A549 (cell line): ENCODE data around the gene COL7A1.

ENCODE experiments used
- CBX2 ChIP-seq: fragments of 200-600 bp; sonication (generic); IDR thresholded peaks from 2 replicates; pipeline ENCODE4 v1.6.1; 2016; ENCODE audit warnings: low read depth, mild to moderate bottlenecking, borderline replicate concordance
- EHMT2 ChIP-seq: fragments of 200-600 bp; sonication (generic); IDR thresholded peaks from 2 replicates; pipeline ENCODE4 v1.6.1; 2016; ENCODE audit warnings: antibody characterized with exemption, low read depth, mild to moderate bottlenecking, moderate library complexity
- FOXS1 ChIP-seq: fragments of 250-450 bp; sonication (Bioruptor Pico); IDR thresholded peaks from 2 replicates; pipeline ENCODE4 v1.5.0; 2020; ENCODE audit warnings: mild to moderate bottlenecking, moderate library complexity
- GATA3 ChIP-seq: IDR thresholded peaks from 2 replicates; pipeline ENCODE4 v1.6.1; 2012; ENCODE audit warnings: borderline replicate concordance
- NR3C1 ChIP-seq: fragments of >200 bp; sonication (Bioruptor Twin); formaldehyde crosslinking; IDR thresholded peaks from 3 replicates; pipeline ENCODE4 v1.6.1; 2017
- POLR2A ChIP-seq: IDR thresholded peaks from 2 replicates; pipeline ENCODE4 v1.6.1; 2012; ENCODE audit warnings: mild to moderate bottlenecking, low read length
- RFX5 ChIP-seq: fragments of 450-650 bp; IDR thresholded peaks from 2 replicates; pipeline ENCODE4 v1.7.1; 2014; ENCODE audit warnings: antibody characterized with exemption, mild to moderate bottlenecking, moderate library complexity
- SMC3 ChIP-seq: fragments of >200 bp; sonication (Bioruptor Twin); formaldehyde crosslinking; IDR thresholded peaks from 3 replicates; pipeline ENCODE4 v1.6.1; 2018; ENCODE audit warnings: inconsistent platforms
- SREBF2 ChIP-seq: fragments of 450-650 bp; IDR thresholded peaks from 2 replicates; pipeline ENCODE4 v1.6.1; 2014; ENCODE audit warnings: mild to moderate bottlenecking, moderate library complexity
- TP53 ChIP-seq: fragments of 250-450 bp; sonication (Bioruptor Pico); IDR thresholded peaks from 2 replicates; pipeline ENCODE4 v1.5.0; 2021; ENCODE audit warnings: mild to moderate bottlenecking, moderate library complexity
- TF ChIP-seq, protein P1 (sequence below): IDR thresholded peaks from 2 replicates; pipeline ENCODE4 v1.6.1; 2012
- TF ChIP-seq, protein P2 (sequence below): fragments of 200-600 bp; sonication (generic); IDR thresholded peaks from 2 replicates; pipeline ENCODE4 v1.6.1; 2016; ENCODE audit warnings: antibody characterized with exemption, mild to moderate bottlenecking, moderate library complexity
- TF ChIP-seq, protein P3 (sequence below): fragments of >200 bp; sonication (Bioruptor Twin); formaldehyde crosslinking; IDR thresholded peaks from 3 replicates; pipeline ENCODE4 v1.5.1; 2016

DNA sequence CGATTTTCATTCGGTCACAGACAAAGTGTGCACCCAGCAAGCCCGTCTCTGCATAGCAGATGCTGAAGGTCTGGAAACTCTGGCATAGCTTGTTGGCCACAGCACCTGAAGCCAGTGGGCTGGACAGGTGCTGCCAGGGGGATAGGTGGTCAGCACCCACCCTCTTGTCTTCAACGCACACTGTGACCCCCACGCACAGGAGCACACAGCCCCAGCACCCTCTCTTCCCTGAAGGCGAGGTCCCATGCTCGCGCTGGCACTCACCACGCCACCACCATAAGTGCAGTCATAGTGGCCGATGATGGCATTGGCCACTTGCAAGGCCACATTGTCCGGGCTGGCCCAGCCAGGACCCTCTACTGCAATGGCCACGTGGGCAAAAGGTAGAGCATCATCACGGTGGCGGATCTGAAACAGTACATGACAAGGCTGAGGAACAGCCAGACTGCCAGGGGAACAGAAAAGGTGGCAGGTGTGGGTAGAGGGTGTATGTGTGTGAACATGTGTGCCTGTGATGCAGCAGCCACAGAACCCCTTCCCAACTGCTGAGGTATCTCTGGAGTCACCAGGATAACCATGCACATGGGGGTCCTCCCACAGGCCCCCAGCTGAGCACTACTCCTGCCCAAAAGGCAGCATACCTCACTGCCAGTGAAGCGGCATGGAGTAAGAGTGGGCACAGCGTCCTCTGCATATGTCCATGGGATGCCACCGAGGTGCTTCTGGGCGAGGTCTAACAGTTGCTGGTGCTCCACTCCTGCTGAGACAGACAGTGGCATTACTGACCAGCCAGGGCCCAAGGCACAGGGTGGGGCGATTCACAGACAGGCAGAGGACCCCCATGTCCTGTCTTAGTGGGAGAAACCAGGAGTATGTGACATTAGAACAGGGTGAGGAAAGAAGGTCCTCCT, 5.8 kb upstream of the COL7A1 start:
- TF ChIP-seq, protein P1, sequence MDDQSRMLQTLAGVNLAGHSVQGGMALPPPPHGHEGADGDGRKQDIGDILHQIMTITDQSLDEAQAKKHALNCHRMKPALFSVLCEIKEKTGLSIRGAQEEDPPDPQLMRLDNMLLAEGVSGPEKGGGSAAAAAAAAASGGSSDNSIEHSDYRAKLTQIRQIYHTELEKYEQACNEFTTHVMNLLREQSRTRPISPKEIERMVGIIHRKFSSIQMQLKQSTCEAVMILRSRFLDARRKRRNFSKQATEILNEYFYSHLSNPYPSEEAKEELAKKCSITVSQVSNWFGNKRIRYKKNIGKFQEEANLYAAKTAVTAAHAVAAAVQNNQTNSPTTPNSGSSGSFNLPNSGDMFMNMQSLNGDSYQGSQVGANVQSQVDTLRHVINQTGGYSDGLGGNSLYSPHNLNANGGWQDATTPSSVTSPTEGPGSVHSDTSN: no peak
- TF ChIP-seq, protein P2, sequence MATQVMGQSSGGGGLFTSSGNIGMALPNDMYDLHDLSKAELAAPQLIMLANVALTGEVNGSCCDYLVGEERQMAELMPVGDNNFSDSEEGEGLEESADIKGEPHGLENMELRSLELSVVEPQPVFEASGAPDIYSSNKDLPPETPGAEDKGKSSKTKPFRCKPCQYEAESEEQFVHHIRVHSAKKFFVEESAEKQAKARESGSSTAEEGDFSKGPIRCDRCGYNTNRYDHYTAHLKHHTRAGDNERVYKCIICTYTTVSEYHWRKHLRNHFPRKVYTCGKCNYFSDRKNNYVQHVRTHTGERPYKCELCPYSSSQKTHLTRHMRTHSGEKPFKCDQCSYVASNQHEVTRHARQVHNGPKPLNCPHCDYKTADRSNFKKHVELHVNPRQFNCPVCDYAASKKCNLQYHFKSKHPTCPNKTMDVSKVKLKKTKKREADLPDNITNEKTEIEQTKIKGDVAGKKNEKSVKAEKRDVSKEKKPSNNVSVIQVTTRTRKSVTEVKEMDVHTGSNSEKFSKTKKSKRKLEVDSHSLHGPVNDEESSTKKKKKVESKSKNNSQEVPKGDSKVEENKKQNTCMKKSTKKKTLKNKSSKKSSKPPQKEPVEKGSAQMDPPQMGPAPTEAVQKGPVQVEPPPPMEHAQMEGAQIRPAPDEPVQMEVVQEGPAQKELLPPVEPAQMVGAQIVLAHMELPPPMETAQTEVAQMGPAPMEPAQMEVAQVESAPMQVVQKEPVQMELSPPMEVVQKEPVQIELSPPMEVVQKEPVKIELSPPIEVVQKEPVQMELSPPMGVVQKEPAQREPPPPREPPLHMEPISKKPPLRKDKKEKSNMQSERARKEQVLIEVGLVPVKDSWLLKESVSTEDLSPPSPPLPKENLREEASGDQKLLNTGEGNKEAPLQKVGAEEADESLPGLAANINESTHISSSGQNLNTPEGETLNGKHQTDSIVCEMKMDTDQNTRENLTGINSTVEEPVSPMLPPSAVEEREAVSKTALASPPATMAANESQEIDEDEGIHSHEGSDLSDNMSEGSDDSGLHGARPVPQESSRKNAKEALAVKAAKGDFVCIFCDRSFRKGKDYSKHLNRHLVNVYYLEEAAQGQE: no peak
- TF ChIP-seq EHMT2 (no peak), GATA3 (no peak), FOXS1 (no peak), SMC3 (no peak), SREBF2 (no peak), TP53 (CRISPR knock-in tag) (no peak), CBX2 (no peak), NR3C1 (no peak), POLR2A (no peak), RFX5 (no peak)
- TF ChIP-seq, protein P3, sequence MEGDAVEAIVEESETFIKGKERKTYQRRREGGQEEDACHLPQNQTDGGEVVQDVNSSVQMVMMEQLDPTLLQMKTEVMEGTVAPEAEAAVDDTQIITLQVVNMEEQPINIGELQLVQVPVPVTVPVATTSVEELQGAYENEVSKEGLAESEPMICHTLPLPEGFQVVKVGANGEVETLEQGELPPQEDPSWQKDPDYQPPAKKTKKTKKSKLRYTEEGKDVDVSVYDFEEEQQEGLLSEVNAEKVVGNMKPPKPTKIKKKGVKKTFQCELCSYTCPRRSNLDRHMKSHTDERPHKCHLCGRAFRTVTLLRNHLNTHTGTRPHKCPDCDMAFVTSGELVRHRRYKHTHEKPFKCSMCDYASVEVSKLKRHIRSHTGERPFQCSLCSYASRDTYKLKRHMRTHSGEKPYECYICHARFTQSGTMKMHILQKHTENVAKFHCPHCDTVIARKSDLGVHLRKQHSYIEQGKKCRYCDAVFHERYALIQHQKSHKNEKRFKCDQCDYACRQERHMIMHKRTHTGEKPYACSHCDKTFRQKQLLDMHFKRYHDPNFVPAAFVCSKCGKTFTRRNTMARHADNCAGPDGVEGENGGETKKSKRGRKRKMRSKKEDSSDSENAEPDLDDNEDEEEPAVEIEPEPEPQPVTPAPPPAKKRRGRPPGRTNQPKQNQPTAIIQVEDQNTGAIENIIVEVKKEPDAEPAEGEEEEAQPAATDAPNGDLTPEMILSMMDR: no peak
